Measurements from ENCODE around the gene ADSS1. TPM values are rescaled to one million over a fixed set of nuclear protein-coding genes. Genes with fewer than 3 reads are reported as not detected.

The ADSS1 gene
- total RNA-seq, 1 donor from 2014 or later = 20.2 TPM

DNA sequence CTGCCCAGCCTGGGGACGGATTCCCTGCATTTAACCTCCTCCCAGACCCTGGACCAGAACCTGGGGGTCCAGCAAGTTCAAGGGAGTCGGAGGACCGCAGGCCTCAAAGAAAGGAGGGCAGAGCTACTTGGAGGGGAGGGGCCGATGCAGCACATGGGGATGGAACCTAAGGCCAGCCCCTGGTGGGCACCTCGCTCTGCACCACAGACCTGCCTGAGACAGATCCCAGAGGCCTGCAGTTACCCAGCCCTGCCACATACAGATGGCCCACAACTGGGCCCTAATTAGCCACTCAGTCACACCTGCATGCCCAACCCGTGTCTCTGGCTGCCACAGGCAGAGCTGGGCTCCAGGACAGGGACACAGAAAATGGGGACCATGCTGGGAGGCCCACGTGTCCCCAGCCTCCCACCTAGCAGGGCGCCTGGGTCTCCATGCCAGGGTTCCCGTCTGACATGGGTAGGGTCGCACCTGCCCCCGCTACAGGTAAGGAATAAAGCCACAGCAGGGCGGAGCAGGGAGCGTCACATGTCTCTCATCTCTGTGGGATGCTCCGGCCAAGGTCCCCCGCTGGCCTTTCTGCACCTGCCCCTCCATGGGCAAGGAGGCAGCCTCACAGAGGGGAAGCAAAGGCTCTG, 54.8 kb downstream of the ADSS1 start:
- DNase-seq (ENCODE audit: low read depth) = no peak

GRCh38 chr14:104779776-104780512, 55.9 kb downstream of the ADSS1 start:
- DNase-seq (ENCODE audit: low read depth) = no peak

GRCh38 chr14:104780513-104781030, 56.5 kb downstream of the ADSS1 start:
- DNase-seq (ENCODE audit: low read depth) = no peak

DNA sequence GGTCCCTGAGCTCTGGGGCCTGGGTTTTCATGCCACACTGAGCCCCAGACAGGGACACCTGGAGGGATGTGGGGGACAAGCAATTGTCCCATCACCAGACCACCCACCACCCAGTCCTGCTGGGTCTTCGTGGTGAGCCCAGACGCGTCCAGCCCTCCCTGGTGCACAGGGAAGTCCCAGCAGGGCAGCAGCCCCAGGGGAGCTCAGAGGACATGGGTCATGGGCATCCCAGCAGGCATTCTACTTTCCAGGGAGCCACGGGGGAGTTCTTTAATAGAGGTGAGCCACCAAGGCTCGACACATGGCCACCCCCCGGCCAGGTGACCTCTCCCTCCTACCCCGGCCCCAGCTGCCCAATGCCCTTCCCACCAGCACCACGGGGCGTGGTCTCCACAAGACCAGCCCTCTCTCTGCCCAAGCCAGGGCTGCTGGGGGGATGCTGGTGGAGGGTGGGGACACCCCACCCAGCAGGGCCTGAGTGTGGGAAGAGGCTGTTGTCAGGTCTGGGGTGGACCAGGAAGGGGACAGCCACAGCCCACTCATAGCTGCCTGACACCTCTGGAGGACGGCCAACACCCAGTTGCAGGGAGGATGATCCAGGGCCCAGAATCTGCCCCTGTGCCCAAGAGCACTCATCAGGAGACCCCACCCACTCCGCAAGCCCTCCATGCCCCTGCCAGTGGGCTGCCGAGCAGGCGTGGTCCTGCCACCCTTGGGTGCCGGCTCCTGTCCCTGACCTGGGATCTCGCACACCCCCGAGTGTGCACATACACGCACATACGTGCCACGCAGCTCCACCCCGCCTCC, 57.4 kb downstream of the ADSS1 start:
- DNase-seq (ENCODE audit: low read depth) = no peak

GRCh38 chr14:104782086-104782807, 58.2 kb downstream of the ADSS1 start:
- DNase-seq (ENCODE audit: low read depth) = no peak

- DNase-seq (ENCODE audit: low read depth) = no peak
Observed at GRCh38 chr14:104782808-104783139, 58.7 kb downstream of the ADSS1 start.

- DNase-seq (ENCODE audit: low read depth) = no peak
Observed at GRCh38 chr14:104783484-104784217, 59.6 kb downstream of the ADSS1 start.

DNA sequence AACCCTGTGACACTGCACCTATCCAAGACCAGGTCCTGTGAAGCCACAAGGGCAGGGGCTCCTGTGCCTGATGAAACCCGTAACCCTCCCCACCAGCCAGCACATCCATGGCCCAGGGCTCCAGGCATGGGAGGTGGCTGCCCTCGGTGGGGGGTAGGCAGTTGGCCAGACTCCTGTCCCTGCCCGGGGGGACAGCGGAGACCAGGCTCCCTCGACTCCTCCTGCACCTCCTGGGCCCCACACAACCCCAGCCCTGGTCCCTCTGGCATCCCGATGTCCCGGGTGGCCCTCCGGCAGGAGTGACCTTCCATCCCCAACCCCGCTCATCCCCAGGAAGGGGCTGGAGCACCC, 60.2 kb downstream of the ADSS1 start:
- DNase-seq (ENCODE audit: low read depth) = no peak

DNA sequence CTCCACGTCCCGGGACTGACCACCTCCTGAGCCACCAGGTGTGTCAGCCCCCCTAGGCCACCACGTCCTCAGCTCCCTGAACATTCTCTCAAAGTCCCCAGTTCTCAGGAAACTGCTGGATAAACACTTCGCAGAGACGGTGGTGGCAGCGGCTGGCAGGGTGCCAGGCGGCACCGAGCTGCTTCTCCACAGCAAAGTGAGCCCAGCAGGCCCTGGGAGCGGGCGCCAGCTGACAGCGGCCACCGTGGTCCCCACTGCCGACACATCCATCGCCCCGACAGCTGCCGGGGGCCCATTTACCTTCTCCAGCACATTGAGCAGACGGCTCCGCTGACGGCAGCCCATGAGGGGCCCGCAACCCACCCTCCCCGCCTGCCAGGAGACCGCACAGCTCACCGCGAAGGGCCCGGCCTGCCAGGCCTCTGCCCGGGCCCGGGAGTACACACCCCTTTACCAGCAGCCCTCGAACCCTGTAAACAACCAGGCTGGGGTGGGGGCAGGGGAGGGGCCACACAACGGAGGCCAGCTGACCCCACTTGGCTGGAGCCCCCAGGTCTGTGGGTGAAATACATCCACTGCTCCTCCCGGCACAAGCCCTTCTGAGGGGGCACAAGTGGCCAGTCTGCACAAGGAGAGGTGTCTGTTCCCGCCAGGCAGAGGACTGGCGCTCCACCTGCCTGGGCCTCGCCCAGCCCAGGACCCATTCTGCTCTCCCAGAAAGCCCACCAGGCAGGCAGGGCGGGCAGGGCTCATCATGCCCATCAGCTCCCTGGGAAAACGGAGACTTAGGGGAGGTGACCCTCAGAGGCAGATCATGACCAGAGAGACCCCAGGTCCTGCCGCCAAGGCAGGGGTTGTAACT, 61.0 kb downstream of the ADSS1 start:
- no peak for DNase-seq (ENCODE audit: low read depth)

GRCh38 chr14:104785708-104786080, 61.7 kb downstream of the ADSS1 start:
- DNase-seq (ENCODE audit: low read depth) = no peak

GRCh38 chr14:104786091-104786586, 62.1 kb downstream of the ADSS1 start:
- no peak for DNase-seq (ENCODE audit: low read depth)

- no peak for DNase-seq (ENCODE audit: low read depth)
Observed at GRCh38 chr14:104786726-104787675, 63.0 kb downstream of the ADSS1 start.

GRCh38 chr14:104787736-104788135, 63.7 kb downstream of the ADSS1 start:
- DNase-seq (ENCODE audit: low read depth) = no peak

DNA sequence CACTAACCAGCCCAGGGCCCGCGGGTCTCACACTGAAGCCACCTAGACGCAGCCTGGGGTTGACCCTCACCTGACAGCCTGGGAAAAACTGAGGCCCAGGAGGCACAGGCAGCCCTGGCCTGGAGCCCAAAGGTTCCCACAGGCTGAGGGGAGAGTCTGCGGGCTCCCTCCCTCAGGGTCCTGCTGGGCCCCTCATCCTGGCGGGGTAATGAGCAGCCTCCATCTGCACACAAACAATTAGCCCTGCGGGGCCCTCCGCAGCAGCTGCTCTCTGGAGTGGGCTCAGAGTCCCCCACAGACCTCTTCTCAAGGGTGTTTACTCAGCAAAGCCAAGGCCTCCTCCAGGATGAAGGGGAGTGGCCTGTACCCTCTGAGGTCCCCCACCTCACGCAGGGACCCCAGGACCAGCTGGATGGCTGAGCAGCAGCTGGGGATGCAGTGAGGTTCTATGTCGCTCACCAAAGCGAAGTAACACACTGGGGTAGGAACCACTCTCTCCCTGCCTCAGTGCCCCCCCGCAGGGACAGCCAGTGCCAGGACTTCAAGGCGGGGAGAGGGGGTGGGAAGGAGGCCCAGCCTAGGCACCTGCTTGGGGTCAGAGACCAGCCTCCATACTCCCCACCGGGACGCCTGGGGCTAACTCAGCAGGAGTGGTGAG, 64.3 kb downstream of the ADSS1 start:
- no peak for DNase-seq (ENCODE audit: low read depth)

DNA sequence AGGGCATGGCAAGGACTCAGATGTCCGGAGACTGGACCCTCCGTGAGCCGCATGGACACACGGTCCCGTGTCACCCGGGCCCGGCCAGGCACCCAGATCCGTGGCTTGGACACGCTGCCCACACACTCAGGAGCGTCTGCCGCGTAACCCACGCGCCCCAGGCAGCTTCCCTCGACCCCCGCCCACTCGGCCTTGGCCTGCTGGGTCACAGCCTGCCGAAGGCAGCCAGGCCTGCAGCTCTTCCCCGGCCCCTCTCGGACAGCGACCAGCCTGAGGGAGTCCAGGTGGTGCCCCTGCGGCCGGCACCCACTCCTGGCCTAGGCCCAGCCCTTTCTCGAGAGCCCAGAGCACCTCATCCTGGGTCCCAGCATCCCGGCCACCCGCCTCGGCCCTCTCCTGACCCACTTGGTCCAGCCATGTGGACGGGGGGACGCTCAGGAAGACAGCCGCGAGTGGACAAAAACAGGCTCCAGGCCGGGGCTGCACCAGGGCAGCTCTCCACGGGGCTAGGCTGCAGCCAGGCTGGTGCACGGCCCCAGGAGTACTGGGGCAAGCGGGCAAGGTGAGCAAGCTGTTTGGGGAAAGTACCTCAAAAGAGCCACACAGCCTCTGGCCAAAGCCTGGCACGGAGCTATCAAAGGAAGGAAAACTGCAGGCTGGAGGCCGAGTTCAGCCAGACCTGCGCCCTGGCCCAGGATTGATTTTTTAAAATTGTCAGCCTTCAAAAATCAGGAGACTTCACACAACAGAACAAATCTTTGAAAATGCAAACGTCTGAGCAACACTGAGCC, 65.0 kb downstream of the ADSS1 start:
- DNase-seq (ENCODE audit: low read depth) = no peak

GRCh38 chr14:104789752-104790743, 66.0 kb downstream of the ADSS1 start:
- DNase-seq (ENCODE audit: low read depth) = no peak

All from myocyte (in vitro differentiated cells).